Measurements from ENCODE around the gene CCDC88C.

Gene CCDC88C

GRCh38 chr14:91311284-91311662 is 106.3 kb downstream of the CCDC88C start:
- DNase-seq (ENCODE audit: low read depth): no peak
- TF ChIP-seq CTCF (conservative IDR thresholded peaks at IDR 0.05; ENCODE audit: control insufficient read depth, insufficient read depth, low read depth, low read length): no peak
- no peak overlapping the region for H3K4me3 ChIP-seq (ENCODE audit: control insufficient read depth, low read depth, low read length)

- no peak overlapping the region for H3K4me3 ChIP-seq (ENCODE audit: control insufficient read depth, low read depth, low read length)
- no peak for DNase-seq (ENCODE audit: low read depth)
Observed at GRCh38 chr14:91310606-91311283, 106.9 kb downstream of the CCDC88C start.

GRCh38 chr14:91309756-91310280 is 107.8 kb downstream of the CCDC88C start:
- no peak overlapping the region for H3K4me3 ChIP-seq (ENCODE audit: control insufficient read depth, low read depth, low read length)
- TF ChIP-seq CTCF (conservative IDR thresholded peaks at IDR 0.05; ENCODE audit: control insufficient read depth, insufficient read depth, low read depth, low read length): no peak
- DNase-seq (ENCODE audit: low read depth): no peak

More at GRCh38 chr14:91310606-91311283, 106.9 kb downstream of the CCDC88C start:
- TF ChIP-seq CTCF (conservative IDR thresholded peaks at IDR 0.05; ENCODE audit: control insufficient read depth, insufficient read depth, low read depth, low read length): no peak

- no peak for TF ChIP-seq CTCF (conservative IDR thresholded peaks at IDR 0.05; ENCODE audit: control insufficient read depth, insufficient read depth, low read depth, low read length)
- no peak overlapping the region for H3K4me3 ChIP-seq (ENCODE audit: control insufficient read depth, low read depth, low read length)
- DNase-seq (ENCODE audit: low read depth): no peak
Observed at GRCh38 chr14:91308337-91308736, 109.3 kb downstream of the CCDC88C start.

GRCh38 chr14:91307652-91308051 is 110.0 kb downstream of the CCDC88C start:
- TF ChIP-seq CTCF (conservative IDR thresholded peaks at IDR 0.05; ENCODE audit: control insufficient read depth, insufficient read depth, low read depth, low read length): no peak
- no peak overlapping the region for H3K4me3 ChIP-seq (ENCODE audit: control insufficient read depth, low read depth, low read length)
- no peak for DNase-seq (ENCODE audit: low read depth)

GRCh38 chr14:91307046-91307445 is 110.6 kb downstream of the CCDC88C start:
- TF ChIP-seq CTCF (conservative IDR thresholded peaks at IDR 0.05; ENCODE audit: control insufficient read depth, insufficient read depth, low read depth, low read length): no peak
- no peak for DNase-seq (ENCODE audit: low read depth)
- no peak overlapping the region for H3K4me3 ChIP-seq (ENCODE audit: control insufficient read depth, low read depth, low read length)
